Peyer's patch (tissue), 4 donors: Measurements from ENCODE around the gene CTPS2.

Experiments
- CTCF ChIP-seq, 6 experiments: fragments of 450-650 bp in 4 of 6; fragments of 200-600 bp in 2 of 6; sonication (generic) in 1 of 6; IDR thresholded peaks; one replicate each; pipeline ENCODE4 v1.5.1; 2017 to 2019; ENCODE audit warnings: antibody characterized with exemption in 6 of 6, mild to moderate bottlenecking in 3 of 6, moderate library complexity in 1 of 6
- POLR2A ChIP-seq, 2 donors: fragments of 450-650 bp; IDR thresholded peaks; one replicate each; pipeline ENCODE4 v1.5.1; 2017; ENCODE audit warnings: antibody characterized with exemption in 2 of 2, mild to moderate bottlenecking in 2 of 2, moderate library complexity in 2 of 2

- TF ChIP-seq CTCF (IDR thresholded peaks at IDR 0.05) (no peak), POLR2A (IDR thresholded peaks at IDR 0.05) (no peak)
Measured at GRCh38 chrX:16619024-16619423, 93.4 kb downstream of the CTPS2 start.
